HG03460 (cell line): ENCODE results near the gene MRPS35.
"Not testable (repeated sequence)": the region's sequence is repeated elsewhere in the genome, so short reads cannot be mapped to it uniquely, and the experiment has no call there.

Experiments
- ATAC-seq: cut with Tn5 transposase; IDR thresholded peaks from one replicate; pipeline ENCODE4 v1.9.1; 2021; ENCODE audit not compliant: unreplicated experiment

MRPS35 gene

GRCh38 chr12:27707216-27707615 lies 3.4 kb upstream of the MRPS35 start:
- ATAC-seq, result no peak

- no peak for ATAC-seq
Measured at GRCh38 chr12:27709212-27709931, 1.3 kb upstream of the MRPS35 start.

GRCh38 chr12:27709932-27710591 lies 570 bp upstream of the MRPS35 start:
- peak; percentile 41 for ATAC-seq

GRCh38 chr12:27711317-27711682 lies 668 bp downstream of the MRPS35 start:
- no peak for ATAC-seq

GRCh38 chr12:27711967-27712366 lies 1.3 kb downstream of the MRPS35 start:
- ATAC-seq, result no peak

- ATAC-seq, result no peak
Measured at GRCh38 chr12:27723212-27723611, 12.6 kb downstream of the MRPS35 start.

- ATAC-seq, result no peak
Measured at GRCh38 chr12:27730097-27730588, 19.5 kb downstream of the MRPS35 start.

- no peak for ATAC-seq
Measured at GRCh38 chr12:27732281-27732680, 21.6 kb downstream of the MRPS35 start.

- ATAC-seq, result no peak
Measured at GRCh38 chr12:27733052-27733656, 22.5 kb downstream of the MRPS35 start.

GRCh38 chr12:27733791-27734190 lies 23.2 kb downstream of the MRPS35 start:
- no peak for ATAC-seq

- not testable (repeated sequence) for ATAC-seq
Measured at GRCh38 chr12:27734321-27734720, 23.7 kb downstream of the MRPS35 start.

GRCh38 chr12:27743601-27744000 lies 33.0 kb downstream of the MRPS35 start:
- no peak for ATAC-seq

GRCh38 chr12:27745734-27746133 lies 35.1 kb downstream of the MRPS35 start:
- not testable (repeated sequence) for ATAC-seq

- no peak for ATAC-seq
Measured at GRCh38 chr12:27747111-27747820, 36.6 kb downstream of the MRPS35 start.

GRCh38 chr12:27751386-27752047 lies 40.9 kb downstream of the MRPS35 start:
- no peak for ATAC-seq

GRCh38 chr12:27754795-27755194 lies 44.2 kb downstream of the MRPS35 start:
- no peak for ATAC-seq

GRCh38 chr12:27756670-27757195 lies 46.1 kb downstream of the MRPS35 start:
- ATAC-seq, result no peak

GRCh38 chr12:27762757-27763156 lies 52.1 kb downstream of the MRPS35 start:
- no peak for ATAC-seq

- ATAC-seq, result no peak
Measured at GRCh38 chr12:27766587-27766986, 56.0 kb downstream of the MRPS35 start.

GRCh38 chr12:27769142-27769673 lies 58.6 kb downstream of the MRPS35 start:
- no peak for ATAC-seq
